Left ventricle myocardium inferior (tissue), 1 donor: ENCODE results near the gene TMEM107. TPM values are rescaled to one million over a fixed set of nuclear protein-coding genes. Genes with fewer than 3 reads are reported as not detected.

Source experiments
- DNase-seq: peaks from one replicate; pipeline ENCODE4 v3.0.0-alpha.2; 2020
- H3K27ac ChIP-seq: fragments of 200-600 bp; replicated peaks from 2 replicates; pipeline ENCODE4 v1.8.0; 2021
- H3K27me3 ChIP-seq: fragments of 200-600 bp; 2 replicates; pipeline ENCODE4 v1.8.0; 2021; ENCODE audit warnings: low read depth
- H3K36me3 ChIP-seq: fragments of 200-600 bp; 2 replicates; pipeline ENCODE4 v1.8.0; 2021
- H3K4me1 ChIP-seq: fragments of 200-600 bp; 2 replicates; pipeline ENCODE4 v1.8.0; 2021
- H3K4me3 ChIP-seq: fragments of 200-600 bp; 2 replicates; pipeline ENCODE4 v1.8.0; 2021; ENCODE audit warnings: mild to moderate bottlenecking, moderate library complexity
- H3K9me3 ChIP-seq: fragments of 200-600 bp; replicated peaks from 2 replicates; pipeline ENCODE4 v1.8.0; 2021
- intact Hi-C: fragments of 100-400 bp; cut with micrococcal nuclease; formaldehyde crosslinking; loops from one replicate; pipeline ENCODE4 v1.11.0; 2022
- total RNA-seq: library from RNA; stranded (reverse); fragmentation: NEBNext Ultra II Directional; extraction: Animal tissue kit (Norgen Biotek cat#: 25700); gene quantifications from one replicate; pipeline ENCODE4 v1.2.1, GENCODE V29; 2021
- TF ChIP-seq, protein P1 (sequence below): fragments of 200-600 bp; IDR thresholded peaks from 2 replicates; pipeline ENCODE4 v1.8.0; 2021; ENCODE audit warnings: antibody characterized with exemption, mild to moderate bottlenecking, borderline replicate concordance
- donor health status: DM: no; HTN: yes; CAD: no; lungs with severe emphysema.

The TMEM107 gene
- total RNA-seq, 1 donor from 2014 or later: 7.9 TPM

DNA sequence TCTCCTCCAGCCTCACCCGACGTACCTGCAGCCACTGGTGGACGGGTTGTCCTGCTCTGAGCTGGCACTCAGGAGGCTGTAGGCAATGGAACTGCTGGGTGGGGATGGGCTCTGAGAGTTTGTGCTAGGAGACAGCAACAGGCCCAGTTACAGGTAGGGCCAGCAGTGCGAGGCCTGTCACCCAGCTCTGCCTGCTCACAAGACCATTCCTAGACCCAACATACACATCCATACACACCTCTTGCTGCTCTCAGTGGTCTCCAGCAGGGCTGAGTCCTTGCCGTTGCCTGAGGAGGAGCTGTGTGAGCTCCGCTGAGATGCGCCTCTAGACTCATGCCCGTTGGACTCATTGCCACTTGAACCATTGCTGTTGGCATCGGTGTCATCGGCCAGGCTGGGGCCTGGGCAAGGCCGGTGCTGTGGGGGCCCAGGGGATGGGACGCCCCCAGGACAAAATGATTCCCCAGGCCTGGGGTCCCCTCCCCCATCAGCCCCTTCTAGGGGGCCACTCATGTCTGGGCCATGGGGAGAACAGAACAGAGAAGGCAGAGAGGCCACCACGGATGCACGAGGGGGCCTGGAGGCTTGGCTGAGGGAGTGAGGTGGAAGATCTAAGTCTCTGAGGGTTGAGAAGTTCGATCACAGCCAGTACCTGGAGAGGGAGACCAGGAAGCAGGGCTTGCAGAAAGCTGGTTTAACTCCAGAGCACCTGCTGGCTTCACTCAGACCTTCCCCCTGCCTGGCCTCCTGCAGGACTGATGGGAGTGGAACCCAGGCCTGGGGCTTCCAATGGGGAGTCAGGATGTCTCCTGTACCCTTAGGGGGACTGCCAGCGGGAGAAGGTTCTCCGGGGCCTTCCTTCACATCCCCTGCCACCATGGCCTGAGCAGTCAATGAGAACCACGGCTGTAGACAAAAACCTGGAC, 25.7 kb downstream of the TMEM107 start:
- Histone ChIP-seq H3K27me3 (no peaks in the 10 kb centered on the region), H3K4me3 (peak overlapping the region; percentile 75), H3K27ac (peak overlapping the region; percentile 99), H3K36me3 (peaks cover 59% of the 10 kb centered on the region), H3K4me1 (peaks cover 76% of the 10 kb centered on the region), H3K9me3 (no peaks in the 10 kb centered on the region)
- DNase-seq: no peak
- TF ChIP-seq, protein P1, sequence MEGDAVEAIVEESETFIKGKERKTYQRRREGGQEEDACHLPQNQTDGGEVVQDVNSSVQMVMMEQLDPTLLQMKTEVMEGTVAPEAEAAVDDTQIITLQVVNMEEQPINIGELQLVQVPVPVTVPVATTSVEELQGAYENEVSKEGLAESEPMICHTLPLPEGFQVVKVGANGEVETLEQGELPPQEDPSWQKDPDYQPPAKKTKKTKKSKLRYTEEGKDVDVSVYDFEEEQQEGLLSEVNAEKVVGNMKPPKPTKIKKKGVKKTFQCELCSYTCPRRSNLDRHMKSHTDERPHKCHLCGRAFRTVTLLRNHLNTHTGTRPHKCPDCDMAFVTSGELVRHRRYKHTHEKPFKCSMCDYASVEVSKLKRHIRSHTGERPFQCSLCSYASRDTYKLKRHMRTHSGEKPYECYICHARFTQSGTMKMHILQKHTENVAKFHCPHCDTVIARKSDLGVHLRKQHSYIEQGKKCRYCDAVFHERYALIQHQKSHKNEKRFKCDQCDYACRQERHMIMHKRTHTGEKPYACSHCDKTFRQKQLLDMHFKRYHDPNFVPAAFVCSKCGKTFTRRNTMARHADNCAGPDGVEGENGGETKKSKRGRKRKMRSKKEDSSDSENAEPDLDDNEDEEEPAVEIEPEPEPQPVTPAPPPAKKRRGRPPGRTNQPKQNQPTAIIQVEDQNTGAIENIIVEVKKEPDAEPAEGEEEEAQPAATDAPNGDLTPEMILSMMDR: no peak
- intact Hi-C loops: no loop called here

DNA sequence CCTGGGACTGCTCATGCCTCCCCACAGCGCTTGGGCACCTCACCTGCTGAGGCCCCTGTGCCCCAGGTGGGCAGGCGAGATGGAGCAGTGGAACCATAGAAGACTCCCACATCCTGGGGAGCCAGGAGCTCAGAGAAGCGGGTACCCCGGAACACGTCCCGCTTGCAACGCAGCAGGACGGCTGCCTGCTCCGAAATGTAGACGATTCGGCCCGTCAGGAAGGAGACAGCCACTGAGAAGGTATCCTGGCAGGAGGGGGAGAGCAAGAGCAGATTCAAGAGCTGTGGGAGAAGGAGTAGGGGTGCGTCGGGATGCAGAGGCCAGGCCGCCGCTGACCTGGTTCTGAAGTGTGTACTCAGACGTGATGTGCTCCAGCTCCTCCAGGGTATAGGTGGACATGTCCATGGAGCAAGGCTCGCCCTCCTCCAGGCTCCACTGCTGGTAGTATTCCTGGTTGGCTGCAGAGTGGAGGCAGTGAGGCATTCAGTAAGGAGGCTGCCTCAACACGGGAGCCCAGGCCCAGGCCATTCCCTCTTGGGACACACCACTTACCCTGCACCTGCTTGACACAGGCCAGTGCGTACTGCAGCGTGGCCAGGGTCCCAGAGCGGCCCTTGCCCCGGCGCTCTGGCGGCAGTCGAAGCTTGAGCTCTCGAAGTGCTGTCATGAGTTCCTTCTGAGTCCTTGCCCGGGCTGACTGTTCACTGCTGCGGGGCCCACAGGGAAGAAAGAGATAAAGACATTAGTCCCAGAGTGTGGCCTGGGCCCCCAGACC, 26.6 kb downstream of the TMEM107 start:
- no peaks in the 10 kb centered on the region for H3K9me3 ChIP-seq
- TF ChIP-seq, protein P1: no peak
- peaks cover 81% of the 10 kb centered on the region for H3K4me1 ChIP-seq
- intact Hi-C loops: no loop called here
- H3K36me3 ChIP-seq: peaks cover 68% of the 10 kb centered on the region
- H3K4me3 ChIP-seq: peak overlapping the region; percentile 75
- DNase-seq: no peak
- H3K27ac ChIP-seq: peak overlapping the region; percentile 99
- H3K27me3 ChIP-seq: no peaks in the 10 kb centered on the region

DNA sequence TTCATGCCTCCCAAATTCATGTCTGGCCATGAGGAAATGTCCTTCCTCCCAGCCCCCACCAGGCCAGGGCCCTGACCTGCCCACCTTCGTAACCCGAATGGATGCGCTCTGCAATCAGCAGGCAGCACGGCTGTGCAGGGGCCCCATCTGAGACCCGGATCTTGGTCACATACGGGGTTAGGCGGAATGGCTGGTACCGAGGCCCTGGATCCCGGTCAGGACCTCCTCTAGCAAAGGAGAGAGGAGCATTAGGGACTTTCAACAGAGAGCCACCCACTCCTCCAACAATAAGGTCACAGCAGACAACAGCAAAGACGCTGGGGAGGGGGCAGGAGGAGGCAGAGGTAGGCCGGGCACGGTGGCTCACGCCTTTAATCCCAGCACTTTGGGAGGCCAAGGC, 27.6 kb downstream of the TMEM107 start:
- peak overlapping the region; percentile 99 for H3K27ac ChIP-seq
- TF ChIP-seq, protein P1: no peak
- H3K4me3 ChIP-seq: no peak overlapping the region
- no peaks in the 10 kb centered on the region for H3K27me3 ChIP-seq
- no peaks in the 10 kb centered on the region for H3K9me3 ChIP-seq
- peaks cover 78% of the 10 kb centered on the region for H3K36me3 ChIP-seq
- DNase-seq: no peak
- H3K4me1 ChIP-seq: peaks cover 82% of the 10 kb centered on the region
- intact Hi-C loops: no loop called here

DNA sequence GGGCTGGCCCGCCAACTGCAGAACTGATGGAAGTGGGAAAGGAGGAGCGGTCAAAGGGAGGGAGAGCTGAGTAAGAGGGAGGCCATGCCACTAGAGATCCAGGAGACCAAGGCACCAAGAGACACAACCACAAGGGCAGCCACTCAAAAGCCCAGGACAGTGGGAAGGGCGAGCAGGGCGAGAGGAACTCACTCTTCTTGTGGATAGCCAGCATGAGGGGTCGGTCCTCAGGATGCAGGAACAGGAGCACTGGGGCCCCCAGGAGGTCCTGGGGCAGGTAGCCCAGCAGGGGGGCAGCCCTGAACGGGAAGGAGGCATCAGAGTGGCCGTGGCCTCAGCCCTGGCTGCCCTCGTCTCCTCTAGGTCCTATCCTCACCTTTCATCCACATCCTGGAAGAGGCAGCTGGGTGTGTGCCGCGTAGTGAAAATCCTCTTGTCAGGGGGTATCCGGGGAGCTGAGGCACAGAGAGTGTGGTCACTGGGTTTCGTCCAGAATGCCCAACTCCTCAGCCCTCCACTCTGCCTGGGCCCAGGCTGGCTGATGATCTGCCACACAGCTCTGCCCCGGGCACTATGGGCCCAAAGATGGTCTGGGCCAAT, 28.3 kb downstream of the TMEM107 start:
- peaks cover 81% of the 10 kb centered on the region for H3K4me1 ChIP-seq

More for the DNA sequence above, 28.3 kb downstream of the TMEM107 start:
- H3K4me3 ChIP-seq: no peak overlapping the region
- peaks cover 80% of the 10 kb centered on the region for H3K36me3 ChIP-seq
- H3K27ac ChIP-seq: peak overlapping the region; percentile 99
- no peak for DNase-seq
- TF ChIP-seq, protein P1: no peak
- intact Hi-C loops: no loop called here
- no peaks in the 10 kb centered on the region for H3K27me3 ChIP-seq
- H3K9me3 ChIP-seq: no peaks in the 10 kb centered on the region
